Measurements from ENCODE around the gene C14orf93. TPM values are rescaled to one million over a fixed set of nuclear protein-coding genes. Genes with fewer than 3 reads are reported as not detected.
A peak's percentile ranks its signal among the peaks of the same experiment; 100 is the strongest.

The C14orf93 gene
- total and polyA plus RNA-seq, 4 donors: 3.8 to 13.4 (median 9.8) TPM

GRCh38 chr14:23054000-23054811 is 44.3 kb upstream of the C14orf93 start:
- DNase-seq (ENCODE audit: low read depth in 4 of 6, low spot score in 6 of 6): peak in 2 of 6 donors; percentile 31 to 75
- Histone ChIP-seq H3K27me3 (ENCODE audit: control insufficient read depth, insufficient read depth, low read length) (no peaks in the 10 kb centered on the region), H3K9me3 (ENCODE audit: control insufficient read depth, insufficient read depth, low read length) (no peaks in the 10 kb centered on the region), H3K27ac (ENCODE audit: low read depth, low read length) (no peak overlapping the region), H3K4me3 (ENCODE audit: low read depth, low read length) (no peak overlapping the region), H3K36me3 (ENCODE audit: control insufficient read depth, insufficient read depth, low read length) (peaks cover 58% of the 10 kb centered on the region), H3K4me1 (ENCODE audit: control insufficient read depth, insufficient read depth, low read length) (peaks cover 53% of the 10 kb centered on the region)
- 66% methylated on average over 11 of the region's 17 CpGs for WGBS (ENCODE audit: insufficient coverage)

GRCh38 chr14:23053426-23053825 is 43.5 kb upstream of the C14orf93 start:
- Histone ChIP-seq H3K27ac (ENCODE audit: low read depth, low read length) (no peak overlapping the region), H3K4me1 (ENCODE audit: control insufficient read depth, insufficient read depth, low read length) (peaks cover 47% of the 10 kb centered on the region), H3K4me3 (ENCODE audit: low read depth, low read length) (no peak overlapping the region), H3K36me3 (ENCODE audit: control insufficient read depth, insufficient read depth, low read length) (peaks cover 57% of the 10 kb centered on the region), H3K9me3 (ENCODE audit: control insufficient read depth, insufficient read depth, low read length) (no peaks in the 10 kb centered on the region), H3K27me3 (ENCODE audit: control insufficient read depth, insufficient read depth, low read length) (no peaks in the 10 kb centered on the region)
- 94% methylated on average over 10 of the region's 10 CpGs for WGBS (ENCODE audit: insufficient coverage)
- DNase-seq (ENCODE audit: low read depth in 4 of 6, low spot score in 6 of 6): no peak

GRCh38 chr14:23052671-23053070 is 42.7 kb upstream of the C14orf93 start:
- Histone ChIP-seq H3K4me3 (ENCODE audit: low read depth, low read length) (no peak overlapping the region), H3K9me3 (ENCODE audit: control insufficient read depth, insufficient read depth, low read length) (no peaks in the 10 kb centered on the region), H3K27ac (ENCODE audit: low read depth, low read length) (no peak overlapping the region), H3K27me3 (ENCODE audit: control insufficient read depth, insufficient read depth, low read length) (no peaks in the 10 kb centered on the region), H3K4me1 (ENCODE audit: control insufficient read depth, insufficient read depth, low read length) (peaks cover 41% of the 10 kb centered on the region), H3K36me3 (ENCODE audit: control insufficient read depth, insufficient read depth, low read length) (peaks cover 61% of the 10 kb centered on the region)
- no peak for DNase-seq (ENCODE audit: low read depth in 4 of 6, low spot score in 6 of 6)
- no CpG with 5 or more reads among the region's 3 CpGs for WGBS (ENCODE audit: insufficient coverage)

GRCh38 chr14:23052182-23052623 is 42.3 kb upstream of the C14orf93 start:
- peaks cover 66% of the 10 kb centered on the region for H3K36me3 ChIP-seq (ENCODE audit: control insufficient read depth, insufficient read depth, low read length)
- H3K27me3 ChIP-seq (ENCODE audit: control insufficient read depth, insufficient read depth, low read length): no peaks in the 10 kb centered on the region
- WGBS (ENCODE audit: insufficient coverage): 64% methylated on average over 8 of the region's 14 CpGs
- no peak overlapping the region for H3K4me3 ChIP-seq (ENCODE audit: low read depth, low read length)
- peaks cover 42% of the 10 kb centered on the region for H3K4me1 ChIP-seq (ENCODE audit: control insufficient read depth, insufficient read depth, low read length)
- DNase-seq (ENCODE audit: low read depth in 4 of 6, low spot score in 6 of 6): peak in 1 of 6 donors; percentile 47
- H3K27ac ChIP-seq (ENCODE audit: low read depth, low read length): no peak overlapping the region
- H3K9me3 ChIP-seq (ENCODE audit: control insufficient read depth, insufficient read depth, low read length): no peaks in the 10 kb centered on the region

GRCh38 chr14:23051141-23052057 is 41.5 kb upstream of the C14orf93 start:
- DNase-seq (ENCODE audit: low read depth in 4 of 6, low spot score in 6 of 6): no peak
- Histone ChIP-seq H3K27ac (ENCODE audit: low read depth, low read length) (no peak overlapping the region), H3K4me3 (ENCODE audit: low read depth, low read length) (no peak overlapping the region), H3K9me3 (ENCODE audit: control insufficient read depth, insufficient read depth, low read length) (no peaks in the 10 kb centered on the region), H3K27me3 (ENCODE audit: control insufficient read depth, insufficient read depth, low read length) (no peaks in the 10 kb centered on the region), H3K36me3 (ENCODE audit: control insufficient read depth, insufficient read depth, low read length) (peaks cover 69% of the 10 kb centered on the region), H3K4me1 (ENCODE audit: control insufficient read depth, insufficient read depth, low read length) (peaks cover 38% of the 10 kb centered on the region)
- WGBS (ENCODE audit: insufficient coverage): 67% methylated on average over 4 of the region's 5 CpGs

- DNase-seq (ENCODE audit: low read depth in 4 of 6, low spot score in 6 of 6): no peak
- no peaks in the 10 kb centered on the region for H3K27me3 ChIP-seq (ENCODE audit: control insufficient read depth, insufficient read depth, low read length)
- peaks cover 55% of the 10 kb centered on the region for H3K36me3 ChIP-seq (ENCODE audit: control insufficient read depth, insufficient read depth, low read length)
- WGBS (ENCODE audit: insufficient coverage): 96% methylated on average over 7 of the region's 9 CpGs
- peaks cover 16% of the 10 kb centered on the region for H3K4me1 ChIP-seq (ENCODE audit: control insufficient read depth, insufficient read depth, low read length)
- no peak overlapping the region for H3K4me3 ChIP-seq (ENCODE audit: low read depth, low read length)
- H3K9me3 ChIP-seq (ENCODE audit: control insufficient read depth, insufficient read depth, low read length): no peaks in the 10 kb centered on the region
- no peak overlapping the region for H3K27ac ChIP-seq (ENCODE audit: low read depth, low read length)
Observed at GRCh38 chr14:23049011-23049410, 39.1 kb upstream of the C14orf93 start.

- Histone ChIP-seq H3K27ac (ENCODE audit: low read depth, low read length) (no peak overlapping the region), H3K4me1 (ENCODE audit: control insufficient read depth, insufficient read depth, low read length) (peaks cover 22% of the 10 kb centered on the region), H3K9me3 (ENCODE audit: control insufficient read depth, insufficient read depth, low read length) (no peaks in the 10 kb centered on the region), H3K27me3 (ENCODE audit: control insufficient read depth, insufficient read depth, low read length) (no peaks in the 10 kb centered on the region), H3K36me3 (ENCODE audit: control insufficient read depth, insufficient read depth, low read length) (peaks cover 45% of the 10 kb centered on the region), H3K4me3 (ENCODE audit: low read depth, low read length) (no peak overlapping the region)
- DNase-seq (ENCODE audit: low read depth in 4 of 6, low spot score in 6 of 6): no peak
- 70% methylated on average over 84 of the region's 85 CpGs for WGBS (ENCODE audit: insufficient coverage)
Observed at GRCh38 chr14:23047751-23048693, 38.1 kb upstream of the C14orf93 start.

- Histone ChIP-seq H3K36me3 (ENCODE audit: control insufficient read depth, insufficient read depth, low read length) (peaks cover 38% of the 10 kb centered on the region), H3K4me3 (ENCODE audit: low read depth, low read length) (no peak overlapping the region), H3K9me3 (ENCODE audit: control insufficient read depth, insufficient read depth, low read length) (no peaks in the 10 kb centered on the region), H3K27me3 (ENCODE audit: control insufficient read depth, insufficient read depth, low read length) (no peaks in the 10 kb centered on the region), H3K27ac (ENCODE audit: low read depth, low read length) (no peak overlapping the region), H3K4me1 (ENCODE audit: control insufficient read depth, insufficient read depth, low read length) (peaks cover 22% of the 10 kb centered on the region)
- WGBS (ENCODE audit: insufficient coverage): 43% methylated on average over 5 of the region's 6 CpGs
- DNase-seq (ENCODE audit: low read depth in 4 of 6, low spot score in 6 of 6): no peak
Observed at GRCh38 chr14:23047034-23047634, 37.2 kb upstream of the C14orf93 start.

Measured in spinal cord (tissue), 10 donors.